Measurements from ENCODE around the gene GNA14. TPM values are rescaled to one million over a fixed set of nuclear protein-coding genes. Genes with fewer than 3 reads are reported as not detected.

GNA14 gene
- total and polyA plus RNA-seq, 2 donors (not counting 3 experiments of a cell fraction or from before 2014, with no cell fraction given), result 2.1 to 3.3 TPM

DNA sequence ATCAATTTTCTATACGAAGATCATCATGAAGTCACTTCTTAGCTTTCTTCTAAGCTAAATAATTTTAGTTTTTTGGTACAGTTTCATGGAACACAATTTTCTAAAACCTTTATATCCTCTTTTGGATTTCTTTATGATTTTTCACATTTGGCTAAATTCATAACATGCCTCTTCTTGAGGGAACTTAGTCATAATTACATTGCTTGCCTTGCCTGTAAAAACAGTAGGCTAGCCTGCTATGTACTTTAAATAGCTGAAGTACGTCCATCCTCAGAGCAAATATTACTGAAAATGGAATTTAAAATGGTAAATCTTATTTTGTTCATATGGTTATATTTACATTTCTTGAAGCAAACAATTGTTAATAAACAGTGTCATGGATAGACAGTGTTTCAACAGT is 245.8 kb downstream of the GNA14 start:
- no peak overlapping the region for H2AFZ ChIP-seq (ENCODE audit: low read depth, low read length)
- POLR2A ChIA-PET, result no interaction called here
- no peaks in the 10 kb centered on the region for H3K9me1 ChIP-seq (replicated peaks; ENCODE audit: control insufficient read depth, extremely low read depth, insufficient read depth, low read length)
- no peaks in the 10 kb centered on the region for H3K9me3 ChIP-seq (replicated peaks; ENCODE audit: control insufficient read depth, insufficient read depth, low read length)
- no peaks in the 10 kb centered on the region for H3K36me3 ChIP-seq (ENCODE audit: control insufficient read depth in 2 of 2, extremely low read depth in 1 of 2, insufficient read depth in 2 of 2, low read length in 2 of 2)
- H3K27ac ChIP-seq (ENCODE audit: insufficient read depth, low read depth, low read length), result no peak overlapping the region
- no peak overlapping the region for H3K4me2 ChIP-seq (ENCODE audit: insufficient read depth, low read length)
- TF ChIP-seq POLR2AphosphoS5 (IDR thresholded peaks at IDR 0.05; ENCODE audit: insufficient read depth, low read depth, low read length) (no peak), CTCF (IDR thresholded peaks at IDR 0.05; ENCODE audit: extremely low read depth in 1 of 2, insufficient read depth in 1 of 2, low read depth in 1 of 2, low read length in 2 of 2) (no peak), MYC (IDR thresholded peaks at IDR 0.05; ENCODE audit: low read depth, low read length) (no peak), POLR2A (IDR thresholded peaks at IDR 0.05; ENCODE audit: low read depth, low read length) (no peak), JUN (IDR thresholded peaks at IDR 0.05; ENCODE audit: borderline replicate concordance, insufficient read depth, insufficient read length, low read depth) (no peak), FOS (IDR thresholded peaks at IDR 0.05; ENCODE audit: borderline replicate concordance, insufficient read depth, low read length) (no peak), GATA2 (IDR thresholded peaks at IDR 0.05; ENCODE audit: insufficient read depth, insufficient read length, low read depth, low read length) (no peak)
- dilution Hi-C loops (cut with MboI; ENCODE audit: extremely low pct_ligation_motif_present, low sequenced_read_pairs) (no loop called here), intact Hi-C loops (cut with micrococcal nuclease) (no loop called here)
- peaks cover 7% of the 10 kb centered on the region for H3K4me1 ChIP-seq (ENCODE audit: control insufficient read depth, extremely low read depth, insufficient read depth, low read length)
- H3K27me3 ChIP-seq (ENCODE audit: control insufficient read depth in 2 of 2, insufficient read depth in 2 of 2, low read length in 2 of 2), result no peaks in the 10 kb centered on the region
- FAIRE-seq (no peak), DNase-seq (ENCODE audit: low read depth, low spot score) (no peak)
- no peak overlapping the region for H3K4me3 ChIP-seq (replicated peaks in 1 of 3; ENCODE audit: insufficient read depth in 1 of 3, low read depth in 1 of 3, low read length in 3 of 3)
- CTCF ChIA-PET, result interaction anchor here (0.8 to 1.5 kb wide), 2 partner anchors 12 to 16 kb away, joined by 4 read pairs; no protein-coding TSS in a partner anchor
- no peak overlapping the region for H3K9ac ChIP-seq (replicated peaks; ENCODE audit: extremely low read depth, insufficient read depth, low read length)
- no TSS peak for BruUV-seq (replicated peaks)
- H3K79me2 ChIP-seq (ENCODE audit: control insufficient read depth, insufficient read depth, low read length), result no peaks in the 10 kb centered on the region
- no peaks in the 10 kb centered on the region for H4K20me1 ChIP-seq (replicated peaks; ENCODE audit: control insufficient read depth, extremely low read depth, insufficient read depth, low read length)
